IPS-15b (cell line): ENCODE data around the gene CDH13.

Experiments used
- H3K27me3 ChIP-seq: one replicate; pipeline ENCODE4 v1.6.1; 2013; ENCODE audit warnings: low read length; ENCODE audit not compliant: control insufficient read depth, insufficient read depth
- H3K36me3 ChIP-seq: one replicate; pipeline ENCODE4 v1.6.1; 2013; ENCODE audit warnings: low read length; ENCODE audit not compliant: control insufficient read depth, insufficient read depth
- H3K4me1 ChIP-seq: one replicate; pipeline ENCODE4 v1.6.1; 2013; ENCODE audit warnings: mild to moderate bottlenecking, low read length; ENCODE audit not compliant: control insufficient read depth, insufficient read depth
- H3K4me3 ChIP-seq: one replicate; pipeline ENCODE4 v1.5.1; 2013; ENCODE audit warnings: low read depth, low read length
- H3K9ac ChIP-seq: one replicate; pipeline ENCODE4 v1.6.1; 2013; ENCODE audit warnings: low read depth, mild to moderate bottlenecking, low read length
- H3K9me3 ChIP-seq: one replicate; pipeline ENCODE4 v1.6.1; 2013; ENCODE audit warnings: mild to moderate bottlenecking, low read length; ENCODE audit not compliant: control insufficient read depth, insufficient read depth

CDH13 gene

GRCh38 chr16:82884320-82884898 is 257.6 kb downstream of the CDH13 start:
- Histone ChIP-seq H3K9ac (no peak overlapping the region), H3K4me3 (no peak overlapping the region), H3K9me3 (no peaks in the 10 kb centered on the region), H3K4me1 (no peaks in the 10 kb centered on the region), H3K27me3 (no peaks in the 10 kb centered on the region), H3K36me3 (no peaks in the 10 kb centered on the region)

- Histone ChIP-seq H3K27me3 (no peaks in the 10 kb centered on the region), H3K9me3 (no peaks in the 10 kb centered on the region), H3K4me1 (no peaks in the 10 kb centered on the region), H3K9ac (no peak overlapping the region), H3K36me3 (no peaks in the 10 kb centered on the region), H3K4me3 (no peak overlapping the region)
Observed at GRCh38 chr16:82886146-82886545, 259.4 kb downstream of the CDH13 start.

GRCh38 chr16:82888591-82889001 is 261.8 kb downstream of the CDH13 start:
- H3K36me3 ChIP-seq, result no peaks in the 10 kb centered on the region
- H3K9ac ChIP-seq, result no peak overlapping the region
- no peaks in the 10 kb centered on the region for H3K4me1 ChIP-seq
- no peak overlapping the region for H3K4me3 ChIP-seq
- H3K9me3 ChIP-seq, result no peaks in the 10 kb centered on the region
- no peaks in the 10 kb centered on the region for H3K27me3 ChIP-seq

- Histone ChIP-seq H3K4me3 (no peak overlapping the region), H3K27me3 (no peaks in the 10 kb centered on the region), H3K9ac (no peak overlapping the region), H3K9me3 (no peaks in the 10 kb centered on the region), H3K36me3 (no peaks in the 10 kb centered on the region), H3K4me1 (no peaks in the 10 kb centered on the region)
Observed at GRCh38 chr16:82891424-82891823, 264.7 kb downstream of the CDH13 start.

- Histone ChIP-seq H3K4me1 (no peaks in the 10 kb centered on the region), H3K9me3 (no peaks in the 10 kb centered on the region), H3K9ac (no peak overlapping the region), H3K27me3 (no peaks in the 10 kb centered on the region), H3K4me3 (no peak overlapping the region), H3K36me3 (no peaks in the 10 kb centered on the region)
Observed at GRCh38 chr16:82891918-82892317, 265.1 kb downstream of the CDH13 start.

- Histone ChIP-seq H3K9me3 (no peaks in the 10 kb centered on the region), H3K9ac (no peak overlapping the region), H3K36me3 (no peaks in the 10 kb centered on the region), H3K27me3 (no peaks in the 10 kb centered on the region), H3K4me3 (no peak overlapping the region), H3K4me1 (no peaks in the 10 kb centered on the region)
Observed at GRCh38 chr16:82892324-82892723, 265.6 kb downstream of the CDH13 start.

GRCh38 chr16:82895843-82896242 is 269.1 kb downstream of the CDH13 start:
- no peaks in the 10 kb centered on the region for H3K27me3 ChIP-seq
- H3K9ac ChIP-seq, result no peak overlapping the region
- H3K9me3 ChIP-seq, result no peaks in the 10 kb centered on the region
- H3K4me1 ChIP-seq, result no peaks in the 10 kb centered on the region
- no peak overlapping the region for H3K4me3 ChIP-seq
- no peaks in the 10 kb centered on the region for H3K36me3 ChIP-seq

- H3K4me1 ChIP-seq, result no peaks in the 10 kb centered on the region
- no peaks in the 10 kb centered on the region for H3K27me3 ChIP-seq
- no peak overlapping the region for H3K9ac ChIP-seq
- H3K36me3 ChIP-seq, result no peaks in the 10 kb centered on the region
- H3K4me3 ChIP-seq, result no peak overlapping the region
- no peaks in the 10 kb centered on the region for H3K9me3 ChIP-seq
Observed at GRCh38 chr16:82899006-82899405, 272.2 kb downstream of the CDH13 start.

GRCh38 chr16:82899731-82900450 is 273.1 kb downstream of the CDH13 start:
- no peaks in the 10 kb centered on the region for H3K9me3 ChIP-seq
- H3K36me3 ChIP-seq, result no peaks in the 10 kb centered on the region
- H3K4me1 ChIP-seq, result no peaks in the 10 kb centered on the region
- no peaks in the 10 kb centered on the region for H3K27me3 ChIP-seq
- H3K9ac ChIP-seq, result no peak overlapping the region
- no peak overlapping the region for H3K4me3 ChIP-seq

GRCh38 chr16:82900559-82900958 is 273.8 kb downstream of the CDH13 start:
- H3K9ac ChIP-seq, result no peak overlapping the region
- H3K4me3 ChIP-seq, result no peak overlapping the region

GRCh38 chr16:82911925-82912324 is 285.2 kb downstream of the CDH13 start:
- no peaks in the 10 kb centered on the region for H3K4me1 ChIP-seq
- H3K9me3 ChIP-seq, result no peaks in the 10 kb centered on the region
- no peaks in the 10 kb centered on the region for H3K27me3 ChIP-seq
- H3K4me3 ChIP-seq, result no peak overlapping the region
- no peaks in the 10 kb centered on the region for H3K36me3 ChIP-seq
- no peak overlapping the region for H3K9ac ChIP-seq

More at GRCh38 chr16:82900559-82900958, 273.8 kb downstream of the CDH13 start:
- H3K9me3 ChIP-seq, result no peaks in the 10 kb centered on the region
- H3K4me1 ChIP-seq, result no peaks in the 10 kb centered on the region
- no peaks in the 10 kb centered on the region for H3K27me3 ChIP-seq
- no peaks in the 10 kb centered on the region for H3K36me3 ChIP-seq

GRCh38 chr16:82915139-82915824 is 288.5 kb downstream of the CDH13 start:
- Histone ChIP-seq H3K9ac (no peak overlapping the region), H3K4me3 (no peak overlapping the region), H3K36me3 (no peaks in the 10 kb centered on the region), H3K27me3 (no peaks in the 10 kb centered on the region), H3K9me3 (no peaks in the 10 kb centered on the region), H3K4me1 (no peaks in the 10 kb centered on the region)
